ENCODE measurements around the gene MAML3.

Gene MAML3

GRCh38 chr4:140153718-140154571, at the start of gene MAML3:
MAML3 (minus strand) TSS chr4:140154184; CDS start chr4:140153327, 857 bp downstream.
- peak; percentile 87 for DNase-seq

GRCh38 chr4:140198942-140199341, 45.0 kb upstream of the MAML3 start:
- no peak for DNase-seq

GRCh38 chr4:140195806-140196205, 41.8 kb upstream of the MAML3 start:
- DNase-seq: no peak

- DNase-seq: no peak
These were observed 35.8 kb upstream of the MAML3 start for GRCh38 chr4:140189805-140190204.

- no peak for DNase-seq
These were observed 35.0 kb upstream of the MAML3 start for GRCh38 chr4:140188975-140189374.

- no peak for DNase-seq
These were observed 33.3 kb upstream of the MAML3 start for GRCh38 chr4:140187316-140187695.

GRCh38 chr4:140186651-140187315, 32.8 kb upstream of the MAML3 start:
- DNase-seq: no peak

- DNase-seq: no peak
These were observed 32.1 kb upstream of the MAML3 start for GRCh38 chr4:140186082-140186438.

GRCh38 chr4:140185412-140186081, 31.6 kb upstream of the MAML3 start:
- DNase-seq: no peak

GRCh38 chr4:140183270-140183669, 29.3 kb upstream of the MAML3 start:
- no peak for DNase-seq

GRCh38 chr4:140180577-140180976, 26.6 kb upstream of the MAML3 start:
- DNase-seq: no peak

GRCh38 chr4:140176735-140177134, 22.8 kb upstream of the MAML3 start:
- no peak for DNase-seq

- DNase-seq: no peak
These were observed 20.6 kb upstream of the MAML3 start for GRCh38 chr4:140174543-140174942.

- DNase-seq: no peak
These were observed 19.0 kb upstream of the MAML3 start for GRCh38 chr4:140172960-140173359.

GRCh38 chr4:140170299-140170698, 16.3 kb upstream of the MAML3 start:
- no peak for DNase-seq

GRCh38 chr4:140168936-140169335, 15.0 kb upstream of the MAML3 start:
- no peak for DNase-seq

- DNase-seq: no peak
These were observed 14.5 kb upstream of the MAML3 start for GRCh38 chr4:140168474-140168873.

- DNase-seq: no peak
These were observed 9.2 kb upstream of the MAML3 start for GRCh38 chr4:140163029-140163810.

- DNase-seq: no peak
These were observed 8.6 kb upstream of the MAML3 start for GRCh38 chr4:140162596-140162995.

- no peak for DNase-seq
These were observed 4.5 kb upstream of the MAML3 start for GRCh38 chr4:140158365-140159030.

GRCh38 chr4:140157341-140157740, 3.4 kb upstream of the MAML3 start:
- DNase-seq: no peak

GRCh38 chr4:140156529-140157171, 2.7 kb upstream of the MAML3 start:
- DNase-seq: peak; percentile 9

Data from CD4-positive, alpha-beta T cell treated with Interleukin-10 for 1 hour (primary cell).